Measurements from ENCODE around the gene ATOH8.

Gene ATOH8

DNA sequence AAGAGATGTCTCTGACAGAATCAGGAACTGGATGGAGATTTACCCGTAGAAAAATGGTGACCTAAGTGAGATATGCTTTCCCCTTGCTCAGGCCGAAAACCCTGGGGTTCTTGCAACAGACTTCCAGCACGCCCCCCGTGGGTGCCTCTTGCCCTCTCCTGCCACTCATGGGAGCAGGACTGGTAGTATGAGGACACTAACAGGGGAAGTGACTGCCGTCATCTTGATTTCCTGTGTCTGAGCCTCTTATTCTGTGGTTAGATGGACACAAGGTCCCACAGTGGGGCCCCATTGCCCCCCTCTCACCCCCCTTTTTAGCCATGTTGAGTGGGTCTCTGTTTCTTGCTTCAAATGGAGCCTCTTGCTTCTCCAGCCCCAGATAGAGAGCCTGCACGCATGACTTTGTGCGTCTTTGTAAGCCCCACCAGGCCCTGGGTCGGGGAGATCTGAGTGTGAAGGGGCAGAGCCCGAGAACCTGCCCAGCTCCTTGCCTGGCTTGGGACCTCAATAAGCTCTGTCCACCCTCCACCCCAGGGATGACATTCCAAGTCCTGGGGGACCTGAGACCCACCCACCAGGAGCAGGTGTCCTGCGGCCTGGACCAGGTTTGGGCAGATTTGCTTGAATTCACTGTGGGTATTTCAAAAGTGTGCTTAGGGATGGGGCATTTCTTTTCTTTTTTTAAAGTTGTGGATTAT is 47.0 kb upstream of the ATOH8 start:
- H3K4me3 Mint-ChIP-seq, result no peak overlapping the region
- H3K9me3 Mint-ChIP-seq, result no peaks in the 10 kb centered on the region
- no peak overlapping the region for H3K27ac Mint-ChIP-seq
- peaks cover 5% of the 10 kb centered on the region for H3K4me1 Mint-ChIP-seq
- H3K36me3 Mint-ChIP-seq (ENCODE audit: low read depth), result no peaks in the 10 kb centered on the region
- TF ChIP-seq, protein P1, sequence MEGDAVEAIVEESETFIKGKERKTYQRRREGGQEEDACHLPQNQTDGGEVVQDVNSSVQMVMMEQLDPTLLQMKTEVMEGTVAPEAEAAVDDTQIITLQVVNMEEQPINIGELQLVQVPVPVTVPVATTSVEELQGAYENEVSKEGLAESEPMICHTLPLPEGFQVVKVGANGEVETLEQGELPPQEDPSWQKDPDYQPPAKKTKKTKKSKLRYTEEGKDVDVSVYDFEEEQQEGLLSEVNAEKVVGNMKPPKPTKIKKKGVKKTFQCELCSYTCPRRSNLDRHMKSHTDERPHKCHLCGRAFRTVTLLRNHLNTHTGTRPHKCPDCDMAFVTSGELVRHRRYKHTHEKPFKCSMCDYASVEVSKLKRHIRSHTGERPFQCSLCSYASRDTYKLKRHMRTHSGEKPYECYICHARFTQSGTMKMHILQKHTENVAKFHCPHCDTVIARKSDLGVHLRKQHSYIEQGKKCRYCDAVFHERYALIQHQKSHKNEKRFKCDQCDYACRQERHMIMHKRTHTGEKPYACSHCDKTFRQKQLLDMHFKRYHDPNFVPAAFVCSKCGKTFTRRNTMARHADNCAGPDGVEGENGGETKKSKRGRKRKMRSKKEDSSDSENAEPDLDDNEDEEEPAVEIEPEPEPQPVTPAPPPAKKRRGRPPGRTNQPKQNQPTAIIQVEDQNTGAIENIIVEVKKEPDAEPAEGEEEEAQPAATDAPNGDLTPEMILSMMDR (IDR thresholded peaks at IDR 0.05; ENCODE audit: unreplicated experiment in 3 of 3), result no peak
- peaks cover 34% of the 10 kb centered on the region for H3K27me3 Mint-ChIP-seq (ENCODE audit: low read depth)

DNA sequence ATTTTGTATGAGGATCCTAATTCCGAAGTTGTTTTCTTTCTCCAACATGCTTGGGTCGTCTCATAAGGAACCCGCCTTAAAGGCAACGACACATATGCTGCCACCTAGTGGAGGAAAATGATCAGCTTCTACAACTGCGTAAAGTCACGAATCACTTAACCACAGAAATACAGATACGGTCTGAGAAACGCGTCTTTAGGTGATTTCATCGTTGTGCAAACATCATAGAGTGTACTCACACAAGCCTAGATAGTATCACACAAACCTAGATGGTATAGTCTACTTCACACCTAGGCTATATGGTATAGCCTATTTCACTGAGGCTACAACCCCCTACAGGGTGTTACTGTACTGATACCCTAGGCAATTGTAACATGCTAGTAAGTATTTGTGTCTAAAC is 46.5 kb upstream of the ATOH8 start:
- no peaks in the 10 kb centered on the region for H3K9me3 Mint-ChIP-seq
- TF ChIP-seq, protein P1 (IDR thresholded peaks at IDR 0.05; ENCODE audit: unreplicated experiment in 3 of 3), result peak; percentile 86 to 90 (median 88)
- peaks cover 35% of the 10 kb centered on the region for H3K27me3 Mint-ChIP-seq (ENCODE audit: low read depth)
- peaks cover 5% of the 10 kb centered on the region for H3K4me1 Mint-ChIP-seq
- no peak overlapping the region for H3K27ac Mint-ChIP-seq
- H3K4me3 Mint-ChIP-seq, result no peak overlapping the region
- no peaks in the 10 kb centered on the region for H3K36me3 Mint-ChIP-seq (ENCODE audit: low read depth)

DNA sequence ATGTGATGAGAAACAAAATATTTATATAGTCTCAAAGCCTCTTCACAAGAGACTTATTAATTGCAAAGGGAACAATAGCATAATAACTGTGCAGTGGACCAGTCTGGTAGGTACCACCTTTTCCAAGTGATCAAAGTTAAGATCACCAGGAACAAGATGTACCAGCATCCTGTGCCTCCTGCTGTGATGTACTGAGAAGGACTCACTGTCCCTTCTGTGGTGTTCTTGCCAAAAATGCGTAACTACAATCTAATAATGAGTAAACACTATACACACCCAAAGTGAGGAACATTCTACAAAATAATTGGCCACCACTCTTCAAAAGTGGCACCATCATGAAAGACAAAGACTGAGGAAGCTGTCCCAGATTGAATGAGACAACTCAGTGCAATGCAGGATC is 45.1 kb upstream of the ATOH8 start:
- Mint-ChIP-seq H3K36me3 (ENCODE audit: low read depth) (no peaks in the 10 kb centered on the region), H3K27me3 (ENCODE audit: low read depth) (peaks cover 41% of the 10 kb centered on the region), H3K9me3 (no peaks in the 10 kb centered on the region), H3K4me1 (peaks cover 5% of the 10 kb centered on the region), H3K4me3 (no peak overlapping the region), H3K27ac (no peak overlapping the region)
- TF ChIP-seq, protein P1 (IDR thresholded peaks at IDR 0.05; ENCODE audit: unreplicated experiment in 3 of 3), result no peak

DNA sequence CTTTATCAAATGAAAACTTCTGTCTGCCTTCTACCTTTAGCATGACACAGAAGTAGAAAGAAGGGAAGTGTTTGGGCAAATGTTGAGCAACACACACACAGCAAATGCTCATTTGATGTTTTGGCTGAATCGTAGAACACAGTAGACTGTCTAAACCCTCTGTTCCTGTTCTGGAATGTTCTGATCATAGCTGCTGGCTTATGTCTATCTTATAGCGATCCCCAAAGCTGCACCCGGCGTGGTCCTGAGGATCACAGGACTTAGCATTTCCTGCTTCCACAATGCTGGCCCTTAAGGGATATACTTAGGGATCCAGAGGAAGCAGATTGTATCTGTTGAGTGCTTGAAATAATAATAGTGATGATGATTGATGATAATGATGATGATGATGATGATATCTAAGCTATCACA is 44.4 kb upstream of the ATOH8 start:
- Mint-ChIP-seq H3K9me3 (no peaks in the 10 kb centered on the region), H3K27me3 (ENCODE audit: low read depth) (peaks cover 35% of the 10 kb centered on the region), H3K4me3 (no peak overlapping the region), H3K36me3 (ENCODE audit: low read depth) (no peaks in the 10 kb centered on the region), H3K27ac (peak overlapping the region in 1 of 3 experiments; percentile 31), H3K4me1 (peaks cover 5% of the 10 kb centered on the region)
- TF ChIP-seq, protein P1 (IDR thresholded peaks at IDR 0.05; ENCODE audit: unreplicated experiment in 3 of 3), result no peak

DNA sequence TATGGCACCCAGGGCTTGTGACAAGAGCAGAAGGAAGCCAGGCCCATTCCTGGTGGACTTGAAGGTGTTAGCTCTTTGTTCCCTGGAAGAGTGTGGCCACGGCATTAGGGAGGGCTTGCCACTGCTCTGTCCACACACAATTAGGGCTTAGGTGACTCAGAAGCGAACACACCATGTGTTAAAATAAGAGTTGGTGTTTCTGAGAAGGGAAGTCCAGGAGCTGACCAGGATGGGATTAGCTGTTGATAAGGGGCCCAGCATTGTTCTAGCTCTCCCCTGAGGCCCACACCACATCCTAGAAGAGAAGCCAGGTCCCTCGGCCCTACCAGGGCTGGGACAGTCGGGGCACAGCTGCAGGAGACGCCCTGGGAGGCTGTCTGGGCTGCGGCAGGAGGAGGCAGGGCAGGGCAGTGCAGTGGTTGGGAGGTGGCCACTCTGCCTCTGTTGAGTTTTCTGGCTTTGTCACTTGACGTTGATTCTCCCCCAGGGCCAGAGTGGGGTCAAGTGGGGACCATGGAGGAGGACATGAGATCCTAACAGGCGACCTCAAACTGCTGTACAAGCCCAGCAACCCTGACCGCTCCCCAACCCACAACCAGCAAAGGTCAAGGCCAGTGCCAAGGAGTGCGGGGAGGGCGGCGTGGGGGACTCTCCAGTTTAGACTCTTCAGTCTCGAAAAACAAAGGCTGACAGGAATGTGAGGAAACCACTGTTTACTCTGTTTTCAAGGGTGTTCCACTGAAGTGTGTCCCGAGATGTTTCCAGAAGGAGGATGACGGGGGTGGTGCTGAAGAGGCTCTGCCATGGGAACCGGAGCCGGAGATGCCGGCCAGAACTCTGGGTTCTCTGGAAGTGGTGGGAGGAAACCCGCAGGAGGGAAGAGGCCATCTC is 42.9 kb upstream of the ATOH8 start:
- no peaks in the 10 kb centered on the region for H3K36me3 Mint-ChIP-seq (ENCODE audit: low read depth)

More for the DNA sequence above, 42.9 kb upstream of the ATOH8 start:
- Mint-ChIP-seq H3K27me3 (ENCODE audit: low read depth) (peaks cover 31% of the 10 kb centered on the region), H3K4me3 (peak overlapping the region in 1 of 3 experiments; percentile 19), H3K27ac (no peak overlapping the region), H3K4me1 (peaks cover 5% of the 10 kb centered on the region), H3K9me3 (no peaks in the 10 kb centered on the region)
- TF ChIP-seq, protein P1 (IDR thresholded peaks at IDR 0.05; ENCODE audit: unreplicated experiment in 3 of 3), result no peak

Measured in nephron (organoid).